Right lobe of liver (tissue), 4 donors: Measurements from ENCODE around the gene UQCRQ.

Experiments
- CTCF ChIP-seq, 4 donors: fragments of 200-600 bp in 3 of 4; fragments of 450-650 bp in 1 of 4; IDR thresholded peaks; one replicate each; pipeline versions ENCODE4 v1.5.1 to v1.8.0; 2016 to 2022; ENCODE audit warnings: antibody characterized with exemption in 4 of 4, mild to moderate bottlenecking in 2 of 4
- POLR2A ChIP-seq: fragments of 450-650 bp; IDR thresholded peaks from one replicate; pipeline ENCODE4 v1.6.1; 2017; ENCODE audit warnings: antibody characterized with exemption, mild to moderate bottlenecking
- donor health status: DM: no; HTN: no; CAD: no.
- donor health status: DM: no; HTN: no; CAD: no.
- donor health status: DM: no; HTN: yes; CAD: no.

- no peak for TF ChIP-seq CTCF (IDR thresholded peaks at IDR 0.05)
- TF ChIP-seq POLR2A: no peak
Observed at GRCh38 chr5:132896685-132897084, 30.2 kb downstream of the UQCRQ start.
